Measurements from ENCODE around the gene MSH3. TPM values are rescaled to one million over a fixed set of nuclear protein-coding genes. Genes with fewer than 3 reads are reported as not detected.

MSH3 gene
- total RNA-seq, 4 donors from 2014 or later, result 11.0 to 15.0 (median 12.4) TPM

GRCh38 chr5:80641353-80641752 is 13.1 kb upstream of the MSH3 start:
- 63% methylated on average over 4 of the region's 4 CpGs for WGBS
- no peak for DNase-seq (ENCODE audit: low spot score in 2 of 2)
- no peak overlapping the region for H3K27ac ChIP-seq
- no peak overlapping the region for H3K4me3 ChIP-seq
- H3K4me1 ChIP-seq, result no peaks in the 10 kb centered on the region
- H3K9me3 ChIP-seq, result no peaks in the 10 kb centered on the region
- TF ChIP-seq POLR2AphosphoS5 (IDR thresholded peaks at IDR 0.05) (no peak), CTCF (IDR thresholded peaks at IDR 0.05) (no peak), POLR2A (IDR thresholded peaks at IDR 0.05) (no peak), EP300 (IDR thresholded peaks at IDR 0.05) (no peak)
- peaks cover 29% of the 10 kb centered on the region for H3K36me3 ChIP-seq
- no peaks in the 10 kb centered on the region for H3K27me3 ChIP-seq

GRCh38 chr5:80644900-80645299 is 9.6 kb upstream of the MSH3 start:
- Histone ChIP-seq H3K9me3 (no peaks in the 10 kb centered on the region), H3K4me1 (no peaks in the 10 kb centered on the region), H3K36me3 (peaks cover 26% of the 10 kb centered on the region), H3K27me3 (no peaks in the 10 kb centered on the region), H3K27ac (no peak overlapping the region), H3K4me3 (no peak overlapping the region)
- DNase-seq (ENCODE audit: low spot score in 2 of 2), result no peak
- TF ChIP-seq POLR2A (IDR thresholded peaks at IDR 0.05) (no peak), CTCF (IDR thresholded peaks at IDR 0.05) (no peak), POLR2AphosphoS5 (IDR thresholded peaks at IDR 0.05) (no peak), EP300 (IDR thresholded peaks at IDR 0.05) (no peak)
- 78% methylated on average over 4 of the region's 4 CpGs for WGBS

GRCh38 chr5:80646926-80647325 is 7.5 kb upstream of the MSH3 start:
- Histone ChIP-seq H3K36me3 (peaks cover 15% of the 10 kb centered on the region), H3K4me1 (no peaks in the 10 kb centered on the region), H3K4me3 (no peak overlapping the region), H3K9me3 (no peaks in the 10 kb centered on the region), H3K27me3 (no peaks in the 10 kb centered on the region), H3K27ac (no peak overlapping the region)
- DNase-seq (ENCODE audit: low spot score in 2 of 2), result no peak
- 78% methylated on average over 3 of the region's 3 CpGs for WGBS
- TF ChIP-seq CTCF (IDR thresholded peaks at IDR 0.05), result no peak
- no peak for TF ChIP-seq POLR2AphosphoS5 (IDR thresholded peaks at IDR 0.05)
- TF ChIP-seq EP300 (IDR thresholded peaks at IDR 0.05), result no peak
- no peak for TF ChIP-seq POLR2A (IDR thresholded peaks at IDR 0.05)

- 47% methylated on average over 8 of the region's 8 CpGs for whole genome bisulfite sequencing
- no peaks in the 10 kb centered on the region for H3K9me3 ChIP-seq
- H3K4me1 ChIP-seq, result peaks cover 26% of the 10 kb centered on the region
- no peaks in the 10 kb centered on the region for H3K27me3 ChIP-seq
- peaks cover 6% of the 10 kb centered on the region for H3K36me3 ChIP-seq
- no peak for DNase-seq (ENCODE audit: low spot score in 2 of 2)
- no peak overlapping the region for H3K27ac ChIP-seq
- no peak for TF ChIP-seq EP300 (IDR thresholded peaks at IDR 0.05)
- peak overlapping the region; percentile 92 for H3K4me3 ChIP-seq
These were observed 950 bp upstream of the MSH3 start for GRCh38 chr5:80653502-80653901.

- WGBS, result 0% methylated on average over 5 of the region's 24 CpGs
- no peak overlapping the region for H3K27ac ChIP-seq
These were observed 430 bp upstream of the MSH3 start for GRCh38 chr5:80654054-80654390.

More at GRCh38 chr5:80654054-80654390, 430 bp upstream of the MSH3 start:
- Histone ChIP-seq H3K4me3 (peak overlapping the region; percentile 92), H3K36me3 (peaks cover 11% of the 10 kb centered on the region), H3K9me3 (no peaks in the 10 kb centered on the region), H3K27me3 (no peaks in the 10 kb centered on the region), H3K4me1 (peaks cover 26% of the 10 kb centered on the region)
- DNase-seq (ENCODE audit: low spot score in 2 of 2), result no peak
- TF ChIP-seq POLR2AphosphoS5 (IDR thresholded peaks at IDR 0.05) (no peak), EP300 (IDR thresholded peaks at IDR 0.05) (no peak), POLR2A (IDR thresholded peaks at IDR 0.05) (no peak), CTCF (IDR thresholded peaks at IDR 0.05) (no peak)

Measured in suprapubic skin (tissue), 4 donors.